ENCODE data around the gene C22orf31.
"Not testable (repeated sequence)": the region's sequence is repeated elsewhere in the genome, so short reads cannot be mapped to it uniquely, and the experiment has no call there.

The C22orf31 gene

DNA sequence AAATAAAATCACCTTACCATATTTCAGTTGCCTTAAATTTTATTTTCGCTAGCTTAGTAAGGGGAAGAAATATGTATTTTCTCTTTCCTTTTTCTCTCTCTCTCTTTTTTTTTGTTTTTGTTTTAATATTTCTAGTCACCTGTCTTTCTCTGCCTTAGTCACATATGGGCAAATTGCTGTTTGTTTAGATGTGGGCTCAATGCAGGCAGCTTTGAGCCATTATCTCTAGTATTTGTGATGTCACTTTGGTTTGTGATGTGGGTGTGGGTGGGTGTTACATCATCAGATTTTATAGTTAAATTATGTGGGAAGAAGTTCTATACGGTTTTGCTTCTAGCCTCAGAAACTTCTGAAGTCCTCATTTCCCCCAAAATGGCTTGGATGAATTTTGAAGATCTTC, at the start of gene C22orf31:
Gene C22orf31, minus strand, starts transcription at position 59 of the 400 bp plus-strand sequence. Its CDS starts 39 bp downstream, at position 20.
- DNase-seq (ENCODE audit: low read depth): no peak

DNA sequence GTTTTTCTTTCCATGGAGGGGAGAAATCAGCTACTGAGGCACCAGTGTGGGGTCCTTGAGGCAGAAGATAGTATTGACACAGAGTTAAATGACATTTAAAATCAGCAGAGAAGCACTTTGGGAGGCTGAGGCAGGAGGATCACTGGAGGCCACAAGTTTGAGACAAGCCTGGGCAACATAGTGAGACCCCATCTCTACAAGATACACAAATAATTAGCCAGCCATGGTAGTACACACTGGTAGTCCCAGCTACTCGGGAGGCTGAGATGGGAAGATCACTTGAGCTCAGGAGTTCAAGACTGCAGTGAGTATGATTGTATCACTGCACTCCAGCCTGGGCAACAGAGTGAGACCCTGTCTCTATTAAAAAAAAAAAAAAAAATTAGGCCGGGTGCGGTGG, 49.3 kb upstream of the C22orf31 start:
- DNase-seq (ENCODE audit: low read depth): no peak

DNA sequence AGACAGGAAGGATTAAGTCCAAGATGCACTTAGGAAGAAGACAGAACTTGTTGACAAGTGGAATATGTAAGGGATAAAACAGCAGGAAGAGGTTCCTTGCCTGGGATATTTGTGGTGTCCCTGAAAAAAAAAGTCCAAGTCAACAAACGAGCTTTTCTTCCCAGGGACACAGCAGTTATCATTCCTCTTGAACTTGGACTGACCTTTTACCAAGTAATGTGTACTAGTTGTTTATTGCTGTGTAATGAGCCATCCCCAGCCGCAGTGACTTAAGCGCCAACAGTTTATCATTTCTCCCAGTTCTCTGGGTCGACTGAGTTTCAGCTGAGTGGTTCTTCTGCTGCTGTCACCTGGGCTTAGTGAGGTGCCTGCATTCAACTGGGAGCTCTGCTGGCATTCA, 48.2 kb upstream of the C22orf31 start:
- DNase-seq (ENCODE audit: low read depth): no peak

DNA sequence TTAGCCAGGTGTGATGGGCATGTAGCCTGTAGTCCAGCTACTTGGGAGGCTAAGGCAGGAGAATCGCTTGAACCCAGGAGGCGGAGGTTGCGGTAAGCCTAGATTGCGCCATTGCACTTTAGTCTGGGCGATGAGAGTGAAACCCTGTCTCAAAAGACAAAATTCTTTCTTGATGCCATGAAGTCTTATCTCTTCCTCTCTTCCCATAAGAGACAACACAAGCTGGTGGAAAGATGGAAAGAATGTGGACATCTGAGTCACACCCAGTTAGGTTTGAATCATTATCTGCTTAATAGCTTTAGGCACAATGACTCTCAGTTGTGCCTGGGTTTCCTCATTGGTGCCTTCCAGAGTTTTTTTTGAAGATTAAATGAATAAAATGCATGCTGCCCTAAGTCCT, 46.5 kb upstream of the C22orf31 start:
- DNase-seq (ENCODE audit: low read depth): no peak

DNA sequence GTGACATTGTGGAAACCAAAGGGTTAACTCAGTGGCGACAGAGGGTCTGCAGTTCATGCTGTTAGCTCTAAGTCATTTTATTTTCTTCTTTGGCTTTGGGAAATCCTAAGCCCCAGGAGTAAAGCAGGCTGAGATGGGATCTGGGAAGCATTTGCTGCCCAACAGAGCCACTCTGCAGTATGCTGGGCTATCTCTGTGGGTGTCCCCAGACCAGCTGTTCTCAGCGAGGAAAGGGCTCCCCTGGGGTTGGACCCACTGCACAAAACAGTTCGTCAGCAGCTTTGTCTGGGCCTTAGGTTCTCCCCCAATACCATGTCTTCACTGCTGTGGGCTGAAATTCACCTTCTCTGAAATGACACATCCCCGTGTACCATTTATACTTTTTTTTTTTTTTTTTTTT, 45.2 kb upstream of the C22orf31 start:
- no peak for DNase-seq (ENCODE audit: low read depth)

DNA sequence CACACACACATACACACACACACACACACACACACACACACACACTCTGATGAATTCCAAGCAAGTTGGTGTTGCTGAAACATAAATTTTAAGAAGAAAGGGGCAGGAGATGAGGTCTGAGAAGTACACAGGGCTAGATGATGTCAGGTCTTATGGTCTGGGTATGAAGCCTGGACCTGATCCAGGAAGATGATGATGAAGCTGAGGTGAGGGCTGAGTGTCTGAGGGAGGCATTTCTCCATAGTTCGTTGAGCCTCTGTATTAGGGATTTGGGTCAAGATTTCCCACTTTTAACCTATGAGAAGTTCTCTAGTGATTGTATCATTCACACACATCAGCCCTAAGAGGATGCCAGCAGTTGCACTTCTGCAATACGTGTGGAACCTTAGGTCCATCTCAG, 43.8 kb upstream of the C22orf31 start:
- no peak for DNase-seq (ENCODE audit: low read depth)

DNA sequence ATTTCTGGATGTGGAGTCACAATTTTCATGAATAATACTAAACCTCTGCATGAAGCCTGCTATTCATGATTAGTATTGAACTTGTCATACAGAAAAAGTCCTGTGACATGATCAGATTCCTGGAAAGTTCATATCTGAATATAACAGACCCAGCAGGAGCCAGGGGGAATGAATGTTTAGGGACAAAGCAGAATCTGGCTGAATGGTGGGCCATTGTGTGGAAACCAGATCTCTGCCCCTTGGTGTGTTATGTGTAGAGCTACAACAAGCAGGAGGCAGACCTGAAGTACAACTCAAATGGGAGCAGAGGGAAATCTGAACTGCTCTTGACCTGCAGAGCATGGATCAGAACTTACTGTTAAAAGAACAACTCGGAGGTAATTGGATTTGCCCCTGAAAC, 41.5 kb upstream of the C22orf31 start:
- no peak for DNase-seq (ENCODE audit: low read depth)

DNA sequence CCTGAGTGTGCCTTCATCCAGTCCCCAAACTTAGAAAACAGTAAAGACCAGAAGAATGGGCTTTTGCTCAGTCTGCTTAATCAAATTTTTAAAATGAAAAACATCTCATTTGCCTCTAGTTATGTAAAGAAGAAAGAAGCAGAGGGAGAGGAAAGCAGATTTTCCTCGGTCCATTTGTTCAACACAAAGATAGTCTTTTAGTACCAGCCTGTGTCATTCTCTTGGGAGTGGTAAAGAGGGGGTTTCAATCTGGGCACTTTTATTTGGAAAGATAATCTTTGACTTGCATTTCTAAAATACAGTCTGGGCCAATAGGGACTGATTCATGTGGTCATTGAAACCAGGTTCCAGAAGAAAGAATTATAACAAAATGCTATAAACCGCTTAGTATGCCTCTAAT, 40.7 kb upstream of the C22orf31 start:
- DNase-seq (ENCODE audit: low read depth): no peak

DNA sequence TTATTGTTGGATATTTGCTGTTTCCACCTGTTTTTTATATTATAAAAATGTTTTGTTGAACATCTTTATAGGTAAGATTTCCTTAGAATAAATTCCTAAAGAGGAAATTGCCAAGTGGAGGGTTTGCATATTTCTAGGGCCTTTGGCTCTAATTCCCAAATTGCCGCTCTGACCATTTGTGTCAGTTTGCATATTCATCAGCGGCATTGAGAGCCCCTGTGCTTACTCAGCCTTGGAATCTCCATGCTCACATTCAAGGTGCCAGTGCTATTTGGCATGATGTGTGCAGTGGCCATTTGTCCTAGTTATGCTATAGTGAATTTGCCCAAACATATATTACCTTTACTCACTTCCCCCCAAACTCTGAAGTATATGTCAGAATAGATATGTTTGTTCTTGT, 36.7 kb upstream of the C22orf31 start:
- DNase-seq (ENCODE audit: low read depth): no peak

DNA sequence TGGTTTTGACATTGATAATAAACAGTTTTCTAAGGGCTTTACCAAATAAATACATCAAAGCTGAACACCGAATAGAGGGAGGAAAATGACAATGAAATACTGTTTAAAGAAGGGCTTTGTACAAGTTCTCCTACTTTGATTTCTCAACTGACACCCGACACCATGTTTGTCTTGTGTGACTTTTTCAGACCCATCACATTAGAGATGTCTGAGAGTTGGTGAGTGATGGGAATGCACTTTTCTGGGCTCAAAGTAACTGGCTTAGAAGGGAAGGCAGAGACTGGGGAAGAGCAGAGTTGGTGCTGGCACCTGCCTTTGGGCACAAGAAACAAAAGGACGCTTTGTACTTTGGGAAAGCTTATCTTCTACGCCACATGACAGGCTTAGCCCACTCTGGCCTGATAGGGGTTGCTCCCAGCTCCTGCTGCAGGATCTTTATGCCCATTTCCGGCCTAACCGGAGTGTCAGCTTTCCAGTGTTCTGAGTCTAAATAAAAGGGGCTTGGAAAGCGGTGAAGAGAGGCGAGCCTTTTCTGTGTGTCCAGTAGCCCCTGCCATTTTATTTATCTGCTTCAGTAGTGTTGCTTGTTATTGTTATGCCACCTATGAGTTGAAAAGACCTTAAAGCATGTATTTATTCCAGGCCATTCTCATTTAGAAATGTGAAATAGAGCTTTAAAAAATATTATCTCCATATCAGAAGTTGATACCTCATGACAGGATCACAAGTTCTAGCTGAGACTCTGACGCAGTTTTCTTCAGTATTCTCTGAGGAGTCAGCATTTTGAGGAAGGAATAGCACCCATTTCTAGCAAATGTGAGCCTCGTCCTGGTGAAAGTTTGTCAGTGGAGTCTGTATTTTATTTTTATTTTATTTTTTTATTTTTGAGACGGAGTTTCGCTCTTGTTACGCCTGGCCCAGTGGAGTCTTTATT, 35.4 kb upstream of the C22orf31 start:
- DNase-seq (ENCODE audit: low read depth): no peak

DNA sequence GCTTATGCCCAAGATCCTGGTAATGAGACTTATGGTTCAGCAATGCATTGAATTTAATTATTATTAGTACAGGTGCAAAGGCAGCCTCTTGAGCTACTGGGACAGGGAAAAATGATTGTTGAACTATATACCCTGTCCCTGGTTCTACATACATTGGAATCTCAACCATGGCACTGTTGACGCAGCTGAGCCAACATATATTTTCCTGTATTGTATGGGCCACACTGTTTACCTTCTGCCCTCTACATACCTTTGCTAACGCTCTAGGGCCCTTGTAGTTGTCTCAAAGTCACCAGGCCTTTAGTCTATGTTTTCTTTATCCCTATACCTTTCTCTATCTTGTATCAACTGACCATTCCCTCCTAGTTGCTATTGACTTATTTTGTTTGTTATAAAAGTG, 33.8 kb upstream of the C22orf31 start:
- no peak for DNase-seq (ENCODE audit: low read depth)

DNA sequence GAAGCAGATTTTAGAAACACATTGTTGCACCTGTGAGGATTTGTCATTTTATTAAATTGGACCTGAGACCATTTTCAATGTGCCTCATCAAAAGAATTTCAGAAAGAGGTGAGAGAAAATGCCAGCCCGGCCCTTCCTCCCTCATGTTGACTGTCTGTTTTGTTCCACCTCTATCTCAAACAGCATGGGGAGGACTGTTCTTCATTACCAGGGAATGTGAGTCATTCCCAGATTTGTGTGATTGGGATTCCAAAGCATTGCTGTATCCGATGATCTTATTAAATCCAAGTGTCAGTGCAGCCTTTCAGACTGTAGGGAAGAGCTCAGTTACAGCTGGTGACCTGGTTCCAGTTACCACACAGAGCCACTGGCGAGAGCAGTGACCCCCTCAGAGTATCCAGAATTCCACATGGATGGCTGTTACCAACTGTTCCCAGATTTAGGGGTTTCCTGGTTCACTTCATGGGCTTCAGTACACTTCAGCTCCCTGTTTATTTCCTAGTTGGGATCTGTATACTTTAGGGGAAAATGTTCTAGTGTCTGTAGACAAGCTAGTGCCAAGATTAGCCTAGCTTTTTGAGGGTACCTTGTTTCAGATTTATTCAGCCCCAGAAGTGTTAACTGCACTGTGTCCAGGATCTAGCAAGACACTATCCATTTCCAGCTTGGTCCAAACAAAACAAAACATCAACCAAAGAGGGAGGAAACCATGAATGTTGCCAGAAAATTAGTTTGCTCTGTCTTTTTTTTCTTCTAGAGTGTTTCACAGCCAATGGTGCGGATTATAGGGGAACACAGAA, 32.1 kb upstream of the C22orf31 start:
- DNase-seq (ENCODE audit: low read depth): no peak

DNA sequence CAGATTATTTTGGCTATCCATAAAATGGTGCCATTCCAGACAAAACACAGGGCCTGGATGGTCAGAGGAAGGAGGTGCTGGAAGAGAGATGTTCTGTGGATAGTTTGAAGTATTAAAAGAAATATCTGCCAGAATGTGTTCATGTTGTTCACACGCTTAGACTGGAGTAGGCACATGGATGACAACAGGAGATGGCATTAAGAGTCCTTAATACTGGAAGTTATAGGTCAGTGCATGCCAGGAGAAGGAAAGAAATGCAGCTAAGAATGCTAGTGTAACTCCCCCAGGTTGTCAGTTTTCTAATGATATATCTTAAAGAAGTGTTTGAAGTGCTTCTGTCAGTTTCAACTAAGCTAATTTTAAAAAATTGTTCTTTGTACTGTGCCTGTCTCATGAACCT, 31.4 kb upstream of the C22orf31 start:
- DNase-seq (ENCODE audit: low read depth): no peak

DNA sequence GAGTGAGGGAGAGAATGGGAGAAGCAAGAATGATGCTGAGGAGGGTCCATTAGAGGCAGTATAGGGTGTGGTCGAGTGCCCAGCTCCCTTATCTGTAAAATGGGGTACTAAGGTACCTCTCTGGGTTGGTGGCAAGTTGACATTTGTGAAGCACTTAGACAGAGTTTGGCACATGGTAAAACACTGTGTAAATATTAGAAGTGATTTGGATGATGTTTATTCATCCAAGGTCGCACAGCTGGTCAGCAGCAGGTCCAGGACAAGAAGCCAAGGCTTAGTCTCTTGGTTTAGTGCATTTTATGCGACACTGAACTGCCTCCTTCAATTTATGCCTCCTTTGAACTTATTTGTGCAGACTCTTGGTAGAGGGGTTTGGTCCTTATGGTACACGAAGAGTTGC, 30.6 kb upstream of the C22orf31 start:
- no peak for DNase-seq (ENCODE audit: low read depth)

DNA sequence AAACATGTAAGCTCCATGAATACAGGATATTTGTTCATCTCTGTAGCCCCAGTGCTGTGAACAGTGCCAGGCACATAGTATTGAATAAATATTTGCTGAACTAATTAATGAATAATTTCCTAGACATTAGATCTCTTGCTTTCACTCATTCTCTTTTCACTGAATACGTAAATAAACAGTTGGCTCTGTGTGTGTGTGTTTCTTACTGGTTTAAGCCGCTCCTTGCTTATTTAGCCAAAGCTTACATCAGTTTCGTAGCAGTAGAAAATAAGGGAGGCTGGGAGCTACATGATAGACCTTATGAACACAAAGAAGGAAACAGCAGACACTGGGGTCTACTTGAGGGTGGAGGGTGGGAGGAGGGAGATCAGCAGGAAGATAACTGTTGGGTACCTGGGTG, 28.4 kb upstream of the C22orf31 start:
- no peak for DNase-seq (ENCODE audit: low read depth)

DNA sequence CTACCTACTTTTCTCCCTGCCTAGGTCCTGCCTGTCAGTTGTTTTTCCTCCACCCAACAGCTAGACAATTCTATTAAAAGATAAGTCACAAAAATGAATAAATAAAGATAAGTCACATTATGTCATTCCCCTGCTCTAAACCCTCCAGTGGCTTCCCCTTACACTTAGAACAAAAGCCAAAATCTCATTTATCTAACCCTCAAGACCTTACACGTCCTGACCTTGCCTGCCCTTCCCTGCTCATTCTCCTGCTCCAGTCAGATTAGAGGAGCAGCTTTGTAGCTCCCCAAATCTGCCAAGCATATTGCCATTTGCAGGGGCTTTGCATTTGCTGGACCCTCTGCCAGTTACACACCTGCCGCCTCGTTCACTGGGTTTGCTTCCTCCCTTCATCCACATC, 27.9 kb upstream of the C22orf31 start:
- DNase-seq (ENCODE audit: low read depth): no peak

DNA sequence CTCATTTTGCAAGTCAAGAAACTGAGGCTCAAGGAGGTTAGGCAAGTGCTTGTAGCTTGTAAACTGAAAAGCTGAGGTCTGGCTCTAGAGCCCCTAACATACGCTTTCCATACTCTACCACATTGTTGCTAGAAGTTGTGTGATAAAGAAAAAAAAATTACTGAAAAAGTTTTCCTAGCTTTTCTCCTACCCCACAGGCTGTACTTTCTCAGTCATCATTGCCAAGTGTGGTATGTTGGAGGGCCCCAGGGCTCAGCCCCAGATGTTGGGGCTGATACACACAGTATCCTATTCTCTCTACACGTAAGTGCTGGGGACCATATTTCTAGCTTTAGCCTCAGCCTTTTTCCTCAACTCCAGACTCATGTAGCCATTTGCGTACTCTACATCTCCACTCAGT, 27.2 kb upstream of the C22orf31 start:
- DNase-seq (ENCODE audit: low read depth): no peak

DNA sequence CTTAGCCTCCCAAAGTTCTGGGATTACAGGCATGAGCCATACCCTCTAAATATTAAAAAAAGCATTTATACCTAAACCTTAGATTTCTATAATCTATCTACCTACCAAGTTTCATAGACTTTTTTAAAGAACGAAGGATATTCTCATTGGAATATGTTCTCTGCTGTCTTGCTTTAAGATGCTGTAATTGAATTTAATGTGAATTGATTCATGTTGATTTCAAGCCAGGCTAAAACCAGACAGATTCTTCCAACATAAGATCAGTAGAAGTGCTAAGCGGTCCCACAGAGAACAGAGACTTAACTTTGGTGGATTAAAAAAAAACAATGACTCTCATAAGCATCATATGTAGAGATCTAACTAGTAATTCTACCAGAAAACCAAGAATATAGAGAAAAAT, 25.4 kb upstream of the C22orf31 start:
- no peak for DNase-seq (ENCODE audit: low read depth)

DNA sequence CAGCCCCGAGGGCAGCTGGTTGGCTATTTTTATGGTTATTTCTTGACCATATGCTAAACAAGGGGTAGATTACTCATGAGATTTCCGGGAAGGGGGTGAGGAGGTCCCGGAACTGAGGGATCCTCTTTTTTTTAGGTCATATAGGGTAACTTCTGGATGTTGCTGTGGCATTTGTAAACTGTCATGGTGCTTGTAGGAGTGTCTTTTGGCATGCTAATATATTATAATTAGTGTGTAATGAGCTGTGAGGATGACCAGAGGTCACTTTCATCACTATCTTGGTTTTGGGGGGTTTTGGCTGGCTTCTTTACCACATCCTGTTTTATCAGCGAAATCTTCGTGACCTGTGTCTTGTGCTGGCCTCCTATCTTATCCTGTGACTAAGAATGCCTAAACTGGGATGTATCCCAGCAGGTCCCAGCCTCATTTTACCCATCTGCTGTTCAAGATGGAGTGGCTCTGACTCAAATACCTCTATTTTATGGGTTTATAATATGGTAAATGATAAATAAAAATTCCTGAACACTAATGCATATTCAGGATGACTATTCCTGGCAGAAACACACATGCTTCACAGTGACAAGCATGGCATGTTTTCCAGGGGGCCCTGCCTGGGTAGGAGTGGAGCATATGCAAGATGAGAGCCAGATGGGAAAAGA, 22.4 kb upstream of the C22orf31 start:
- no peak for DNase-seq (ENCODE audit: low read depth)

DNA sequence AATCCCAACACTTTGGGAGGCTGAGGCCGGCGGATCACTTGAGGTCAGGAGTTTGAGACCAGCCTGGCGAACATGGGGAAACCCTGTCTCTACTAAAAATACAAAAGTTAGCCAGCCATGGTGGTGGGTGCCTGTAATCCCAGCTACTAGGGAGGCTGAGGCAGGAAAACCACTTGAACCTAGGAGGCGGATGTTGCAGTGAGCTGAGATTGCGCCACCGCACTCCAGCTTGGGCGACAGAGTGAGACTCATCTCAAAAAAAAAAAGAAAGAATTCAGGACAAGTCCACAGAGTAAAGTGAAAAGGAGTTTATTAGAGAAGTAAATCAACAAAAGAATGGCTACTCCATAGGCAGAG, 21.9 kb upstream of the C22orf31 start:
- not testable (repeated sequence) for DNase-seq (ENCODE audit: low read depth)

DNA sequence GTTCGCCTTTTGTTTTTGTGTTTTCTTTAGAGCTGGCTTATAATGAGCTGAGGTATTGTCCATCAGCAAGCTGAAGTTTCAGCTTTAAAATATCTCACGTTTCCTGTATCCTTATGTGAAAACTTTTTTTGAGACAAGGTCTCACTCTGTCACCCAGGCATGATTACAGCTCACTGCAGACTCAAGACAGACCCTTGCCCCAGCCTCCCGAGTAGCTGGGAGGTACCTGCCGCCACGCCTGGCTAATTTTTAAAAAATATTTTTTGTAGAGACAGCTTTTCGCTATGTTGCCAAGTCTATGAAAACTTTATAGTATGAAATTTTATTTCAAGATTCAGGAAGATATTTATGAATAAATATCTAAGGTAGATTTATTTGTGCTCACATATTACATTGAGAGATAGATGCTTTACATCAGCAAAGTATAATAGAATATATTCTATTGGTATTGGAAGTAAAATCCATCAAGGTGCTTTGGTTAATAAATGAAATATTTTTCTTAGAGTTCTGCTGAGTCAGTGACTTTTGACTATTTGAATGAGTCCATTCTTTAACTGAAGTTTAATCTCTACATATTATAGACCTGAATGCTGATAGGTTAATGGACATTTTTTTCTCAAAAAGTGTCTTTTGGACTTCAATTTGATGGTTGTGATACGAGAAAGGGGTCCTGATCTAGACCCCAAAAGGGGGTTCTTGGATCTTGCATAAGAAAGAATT, 21.4 kb upstream of the C22orf31 start:
- DNase-seq (ENCODE audit: low read depth): no peak

All from activated gamma-delta T cell treated with anti-CD3 and anti-CD28 coated beads, Interleukin-2, amount 50 U/mL, for 16 hours (primary cell).